H1 (cell line): ENCODE data around the gene CD7. TPM values are rescaled to one million over a fixed set of nuclear protein-coding genes. Genes with fewer than 3 reads are reported as not detected.

ENCODE experiments used
- CTCF ChIA-PET: fragments of 300-600 bp; sonication (Branson Sonifier 250); formaldehyde crosslinking; loops from one replicate; lab custom pipeline; 2021; ENCODE audit not compliant: partially characterized antibody; lab: Charles Lee
- POLR2A ChIA-PET: fragments of 300-600 bp; sonication (Branson Sonifier 250); formaldehyde crosslinking; loops from one replicate; lab custom pipeline; 2021; ENCODE audit warnings: inconsistent platforms; ENCODE audit not compliant: partially characterized antibody; lab: Charles Lee
- DNase-seq, 2 experiments: peaks; one replicate each; pipeline versions ENCODE4 v3.0.0 to v3.0.0-alpha.2; 2010 to 2022; ENCODE audit warnings: low spot score in 2 of 2, low read depth in 1 of 2, mixed read lengths in 1 of 2
- FAIRE-seq: peaks from 2 replicates; lab custom pipeline; 2011; peaks lifted over from hg19 to GRCh38; lab: Jason Lieb, UNC
- H2AFZ ChIP-seq: 2 replicates; pipeline ENCODE4 v1.8.1; 2012; ENCODE audit warnings: low read length, inconsistent platforms
- H2AK5ac ChIP-seq: 2 replicates; pipeline ENCODE4 v1.6.1; 2013; ENCODE audit warnings: low read depth, low read length
- H2BK120ac ChIP-seq: replicated peaks from 2 replicates; pipeline ENCODE3; 2013; ENCODE audit warnings: low read depth, low read length, inconsistent platforms
- H2BK12ac ChIP-seq: 2 replicates; pipeline ENCODE4 v1.6.1; 2013; ENCODE audit warnings: low read depth, low read length
- H2BK15ac ChIP-seq: 2 replicates; pipeline ENCODE4 v1.6.1; 2013; ENCODE audit warnings: low read length
- H2BK20ac ChIP-seq: 2 replicates; pipeline ENCODE4 v1.6.1; 2013; ENCODE audit warnings: low read length
- H2BK5ac ChIP-seq: 2 replicates; pipeline ENCODE4 v1.6.1; 2013; ENCODE audit warnings: low read depth, low read length
- H3K14ac ChIP-seq: 2 replicates; pipeline ENCODE4 v1.6.1; 2013; ENCODE audit warnings: inconsistent platforms; ENCODE audit not compliant: insufficient read length
- H3K18ac ChIP-seq: 2 replicates; pipeline ENCODE4 v1.6.1; 2013; ENCODE audit warnings: low read length; ENCODE audit errors: extremely low read depth
- H3K23ac ChIP-seq: 2 replicates; pipeline ENCODE4 v1.6.1; 2013; ENCODE audit warnings: inconsistent platforms; ENCODE audit not compliant: insufficient read length
- H3K23me2 ChIP-seq: 2 replicates; pipeline ENCODE4 v1.6.1; 2013; ENCODE audit warnings: low read depth, low read length
- H3K27ac ChIP-seq: 2 replicates; pipeline ENCODE4 v1.6.1; 2011; ENCODE audit warnings: low read depth, low read length, inconsistent platforms
- H3K27me3 ChIP-seq, 4 experiments: replicated peaks in 1 of 4; 1 replicate in 1 of 4; 2 replicates in 3 of 4; pipeline versions ENCODE4 v1.6.1 to v1.8.1; 2011 to 2013; ENCODE audit warnings: low read length in 3 of 4, mild to moderate bottlenecking in 3 of 4, inconsistent platforms in 2 of 4, mixed read lengths in 2 of 4, moderate library complexity in 1 of 4; ENCODE audit not compliant: control insufficient read depth in 3 of 4, insufficient read depth in 3 of 4; ENCODE audit errors: extremely low read depth in 1 of 4
- H3K36me3 ChIP-seq, 4 experiments: 2 replicates each; pipeline versions ENCODE4 v1.6.1 to v1.8.1; 2011 to 2013; ENCODE audit warnings: mild to moderate bottlenecking in 4 of 4, low read length in 3 of 4, moderate library complexity in 2 of 4, control low read depth in 1 of 4, inconsistent platforms in 1 of 4; ENCODE audit not compliant: insufficient read depth in 4 of 4, control insufficient read depth in 2 of 4
- H3K4ac ChIP-seq: replicated peaks from 2 replicates; pipeline ENCODE3; 2013; ENCODE audit warnings: low read length, low read depth, mixed read lengths, inconsistent platforms; ENCODE audit not compliant: insufficient read length
- H3K4me1 ChIP-seq, 4 experiments: replicated peaks in 1 of 4; 1 replicate in 1 of 4; 2 replicates in 3 of 4; pipeline versions ENCODE4 v1.6.1 to v1.8.1; 2011 to 2013; ENCODE audit warnings: low read length in 3 of 4, inconsistent platforms in 2 of 4, mixed read lengths in 1 of 4; ENCODE audit not compliant: insufficient read depth in 4 of 4, control insufficient read depth in 3 of 4
- H3K4me2 ChIP-seq, 2 experiments: 2 replicates each; pipeline versions ENCODE4 v1.6.1 to v1.8.1; 2011 to 2013; ENCODE audit warnings: low read depth in 2 of 2, low read length in 2 of 2, control low read depth in 1 of 2, inconsistent platforms in 1 of 2, mild to moderate bottlenecking in 1 of 2; ENCODE audit not compliant: insufficient read depth in 1 of 2
- H3K4me3 ChIP-seq, 4 experiments: fragments of 200-600, 300-600 bp in 1 of 4; sonication (generic), shearing (Covaris generic), sonication (Bioruptor Twin) in 1 of 4; 2 replicates each; pipeline versions ENCODE4 v1.5.1 to v1.8.1; 2011 to 2016; ENCODE audit warnings: low read length in 4 of 4, low read depth in 3 of 4, control low read depth in 2 of 4, inconsistent platforms in 2 of 4, mild to moderate bottlenecking in 2 of 4, mixed read lengths in 1 of 4, moderate library complexity in 1 of 4; ENCODE audit not compliant: insufficient read depth in 2 of 4; ENCODE audit errors: extremely low read depth in 1 of 4
- H3K56ac ChIP-seq: replicated peaks from 2 replicates; pipeline ENCODE3; 2013; ENCODE audit warnings: low read depth, mild to moderate bottlenecking, mixed read lengths, low read length, inconsistent platforms; ENCODE audit not compliant: insufficient read length
- H3K79me1 ChIP-seq: 2 replicates; pipeline ENCODE4 v1.6.1; 2013; ENCODE audit warnings: low read depth, low read length, control low read depth
- H3K79me2 ChIP-seq, 2 experiments: 2 replicates each; pipeline versions ENCODE4 v1.6.1 to v1.8.1; 2012 to 2013; ENCODE audit warnings: low read length in 2 of 2, mild to moderate bottlenecking in 2 of 2, inconsistent platforms in 1 of 2; ENCODE audit not compliant: insufficient read depth in 2 of 2, control insufficient read depth in 1 of 2
- H3K9ac ChIP-seq, 4 experiments: replicated peaks in 1 of 4; 1 replicate in 1 of 4; 2 replicates in 3 of 4; pipeline versions ENCODE4 v1.6.1 to v1.8.1; 2011 to 2013; ENCODE audit warnings: low read depth in 3 of 4, low read length in 3 of 4, control low read depth in 2 of 4, mild to moderate bottlenecking in 2 of 4, moderate library complexity in 2 of 4, inconsistent platforms in 1 of 4; ENCODE audit errors: extremely low read depth in 1 of 4
- H3K9me3 ChIP-seq, 2 experiments: 2 replicates each; pipeline versions ENCODE4 v1.6.1 to v1.8.1; 2012 to 2013; ENCODE audit warnings: mild to moderate bottlenecking in 2 of 2, moderate library complexity in 2 of 2, control low read depth in 1 of 2, inconsistent platforms in 1 of 2, low read depth in 1 of 2, low read length in 1 of 2, mixed read lengths in 1 of 2; ENCODE audit not compliant: insufficient read depth in 2 of 2
- H4K20me1 ChIP-seq, 2 experiments: replicated peaks in 1 of 2; 2 replicates each; pipeline versions ENCODE3 to v1.8.1; 2011 to 2013; ENCODE audit warnings: inconsistent platforms in 2 of 2, low read length in 2 of 2, mild to moderate bottlenecking in 1 of 2; ENCODE audit not compliant: insufficient read depth in 2 of 2, control insufficient read depth in 1 of 2
- H4K5ac ChIP-seq: 2 replicates; pipeline ENCODE4 v1.6.1; 2013; ENCODE audit warnings: low read length, low read depth, mixed read lengths, inconsistent platforms; ENCODE audit not compliant: insufficient read length
- H4K8ac ChIP-seq: 2 replicates; pipeline ENCODE4 v1.8.0; 2013; ENCODE audit warnings: mild to moderate bottlenecking, moderate library complexity, low read length, inconsistent platforms; ENCODE audit not compliant: insufficient read depth; ENCODE audit errors: extremely low read depth
- H4K91ac ChIP-seq: replicated peaks from 2 replicates; pipeline ENCODE3; 2013; ENCODE audit warnings: low read length, mixed read lengths, inconsistent platforms; ENCODE audit not compliant: insufficient read length
- ASH2L ChIP-seq: fragments of 200-600, 300-600 bp; sonication (generic); IDR thresholded peaks from one replicate; pipeline ENCODE4 v1.7.1; 2017; ENCODE audit warnings: low read length
- CBX8 ChIP-seq: fragments of 300-800, 300-1000 bp; sonication (generic); IDR thresholded peaks from 2 replicates; pipeline ENCODE4 v1.7.1; 2016; ENCODE audit warnings: low read depth, low read length, borderline replicate concordance
- EGR1 ChIP-seq: IDR thresholded peaks from 2 replicates; pipeline ENCODE4 v1.6.1; 2011; ENCODE audit warnings: low read depth, low read length, borderline replicate concordance
- EZH2 ChIP-seq: fragments of 200-600 bp; sonication (generic); IDR thresholded peaks from 2 replicates; pipeline ENCODE4 v1.7.1; 2012; ENCODE audit warnings: low read depth, mild to moderate bottlenecking, moderate library complexity, low read length, inconsistent platforms; ENCODE audit not compliant: severe bottlenecking
- MAFK ChIP-seq: IDR thresholded peaks from 2 replicates; pipeline ENCODE4 v1.6.1; 2012; ENCODE audit warnings: low read depth, mild to moderate bottlenecking, improper control_type of control experiment, low read length
- NRF1 ChIP-seq: IDR thresholded peaks from 2 replicates; pipeline ENCODE4 v1.6.1; 2011; ENCODE audit warnings: mild to moderate bottlenecking, low read depth, low read length, improper control_type of control experiment
- SIN3A ChIP-seq, 2 experiments: IDR thresholded peaks in 1 of 2; conservative IDR thresholded peaks in 1 of 2; 2 replicates each; pipeline ENCODE4 v1.6.1; 2011 to 2012; ENCODE audit warnings: low read length in 2 of 2, improper control_type of control experiment in 1 of 2, low read depth in 1 of 2, mild to moderate bottlenecking in 1 of 2
- SIRT6 ChIP-seq: IDR thresholded peaks from one replicate; pipeline ENCODE4 v1.7.1; 2012; ENCODE audit warnings: low read length, inconsistent platforms
- WGBS, 2 experiments: shearing (Covaris generic) in 1 of 2; methylation state at CpG; one replicate each; pipeline versions ENCODE4 v1.1.6 to v1.1.7; 2013 to 2015; ENCODE audit warnings: low lambda C conversion rate in 2 of 2, mixed read lengths in 2 of 2, inconsistent platforms in 1 of 2, low coverage in 1 of 2, missing lambda C conversion rate in 1 of 2; ENCODE audit not compliant: insufficient replicate concordance in 2 of 2, insufficient coverage in 1 of 2, insufficient read length in 1 of 2; ENCODE audit errors: extremely low coverage in 1 of 2, missing lambda C conversion rate in 1 of 2; 5-methylcytosine and 5-hydroxymethylcytosine counted together
- polyA plus RNA-seq, 7 experiments: library from polyadenylated mRNA; depleted of rRNA in 3 of 7; stranded (reverse) in 5 of 7; unstranded in 2 of 7; fragments of >200 nt in 5 of 7; fragments of 200-250 nt in 2 of 7; gene quantifications; 1 replicate in 5 of 7; 2 replicates in 1 of 7; 4 replicates in 1 of 7; pipeline versions ENCODE4 v1.2.1 to v1.2.3, GENCODE V29; 2011 to 2013; ENCODE audit warnings: missing spikeins in 2 of 7, mixed read lengths in 2 of 7
- total RNA-seq: library from RNA; stranded (reverse); fragmentation: NEBNext Ultra II Directional; extraction: Animal tissue kit (Norgen Biotek cat#: 25700); gene quantifications from 2 replicates; pipeline ENCODE4 v1.2.1, GENCODE V29; 2021
- TF ChIP-seq, protein P1 (sequence below), 3 experiments: IDR thresholded peaks; 1 replicate in 2 of 3; 2 replicates in 1 of 3; pipeline versions ENCODE4 v1.5.1 to v1.6.1; 2011; ENCODE audit warnings: low read length in 3 of 3, mild to moderate bottlenecking in 3 of 3, inconsistent platforms in 2 of 3, low read depth in 1 of 3, moderate library complexity in 1 of 3; ENCODE audit not compliant: insufficient read depth in 1 of 3; ENCODE audit errors: control extremely low read depth in 1 of 3

Gene CD7
- total and polyA plus RNA-seq, 2 of the 8 experiments (the other 6 are each of a cell fraction or from before 2014, with no cell fraction given), result 0.83 to 0.86 TPM

- Histone ChIP-seq H3K18ac (no peak overlapping the region), H3K9me3 (0 out of 4 replicates have a peak, but pooled peaks cover 0 to 3% of the 10 kb centered on the region in 2 experiments), H4K91ac (no peak overlapping the region), H4K20me1 (no peaks in the 10 kb centered on the region), H2BK12ac (no peak overlapping the region), H2BK120ac (no peak overlapping the region), H2BK5ac (no peak overlapping the region), H3K56ac (no peak overlapping the region), H2BK15ac (no peak overlapping the region), H3K14ac (no peak overlapping the region), H3K79me1 (no peaks in the 10 kb centered on the region), H3K4me2 (no peak overlapping the region), H3K23me2 (no peaks in the 10 kb centered on the region; the same call in 1 of the 2 replicates), H3K27me3 (no peaks in the 10 kb centered on the region; a peak in 1 of 7 replicates), H3K36me3 (no peaks in the 10 kb centered on the region), H2AK5ac (no peak overlapping the region), H4K5ac (no peak overlapping the region), H2BK20ac (no peak overlapping the region), H3K9ac (no peak overlapping the region), H3K79me2 (no peaks in the 10 kb centered on the region; a peak in 1 of 4 replicates), H3K23ac (no peak overlapping the region), H3K4me1 (peaks cover 0 to 2% (median 0%) of the 10 kb centered on the region in 4 experiments; a peak in 1 of 7 replicates), H3K4ac (no peak overlapping the region), H3K27ac (no peak overlapping the region), H4K8ac (no peak overlapping the region), H3K4me3 (no peak overlapping the region), H2AFZ (no peak overlapping the region)
- FAIRE-seq, result no peak
- no peak for DNase-seq
- ChIA-PET CTCF (interaction anchor here (0.7 kb wide), 1 partner anchor 140 kb away, joined by 3 read pairs; no protein-coding TSS in a partner anchor), POLR2A (no interaction called here)
- 86% methylated on average over 19 of the region's 19 CpGs; no CpG with 5 or more reads in 1 of the 2 experiments for WGBS, 2 experiments
- TF ChIP-seq SIN3A (conservative IDR thresholded peaks at IDR 0.05 in 1 of 2, IDR thresholded peaks at IDR 0.05 in 1 of 2; ENCODE audit: low read depth in 1 of 2, low read length in 2 of 2) (no peak), SIRT6 (no peak), NRF1 (no peak), EGR1 (no peak), ASH2L (no peak), MAFK (no peak), CBX8 (no peak), EZH2 (no peak)
- TF ChIP-seq, protein P1, sequence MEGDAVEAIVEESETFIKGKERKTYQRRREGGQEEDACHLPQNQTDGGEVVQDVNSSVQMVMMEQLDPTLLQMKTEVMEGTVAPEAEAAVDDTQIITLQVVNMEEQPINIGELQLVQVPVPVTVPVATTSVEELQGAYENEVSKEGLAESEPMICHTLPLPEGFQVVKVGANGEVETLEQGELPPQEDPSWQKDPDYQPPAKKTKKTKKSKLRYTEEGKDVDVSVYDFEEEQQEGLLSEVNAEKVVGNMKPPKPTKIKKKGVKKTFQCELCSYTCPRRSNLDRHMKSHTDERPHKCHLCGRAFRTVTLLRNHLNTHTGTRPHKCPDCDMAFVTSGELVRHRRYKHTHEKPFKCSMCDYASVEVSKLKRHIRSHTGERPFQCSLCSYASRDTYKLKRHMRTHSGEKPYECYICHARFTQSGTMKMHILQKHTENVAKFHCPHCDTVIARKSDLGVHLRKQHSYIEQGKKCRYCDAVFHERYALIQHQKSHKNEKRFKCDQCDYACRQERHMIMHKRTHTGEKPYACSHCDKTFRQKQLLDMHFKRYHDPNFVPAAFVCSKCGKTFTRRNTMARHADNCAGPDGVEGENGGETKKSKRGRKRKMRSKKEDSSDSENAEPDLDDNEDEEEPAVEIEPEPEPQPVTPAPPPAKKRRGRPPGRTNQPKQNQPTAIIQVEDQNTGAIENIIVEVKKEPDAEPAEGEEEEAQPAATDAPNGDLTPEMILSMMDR (IDR thresholded peaks at IDR 0.05; ENCODE audit: control extremely low read depth in 1 of 3, insufficient read depth in 1 of 3, low read depth in 1 of 3, low read length in 3 of 3), result no peak
Observed at GRCh38 chr17:82287868-82288801, 29.3 kb downstream of the CD7 start.
